Astrocyte (in vitro differentiated cells and primary cell): Measurements from ENCODE around the gene NIT1. TPM values are rescaled to one million over a fixed set of nuclear protein-coding genes. Genes with fewer than 3 reads are reported as not detected.

Experiments used
- DNase-seq: peaks from one replicate; pipeline ENCODE4 v3.0.0-alpha.2; 2010; ENCODE audit warnings: low read depth
- FAIRE-seq: peaks from 2 replicates; lab custom pipeline; 2011; peaks lifted over from hg19 to GRCh38; lab: Jason Lieb, UNC
- H2AFZ ChIP-seq: 2 replicates; pipeline ENCODE4 v1.6.0; 2012; ENCODE audit warnings: low read depth, low read length, inconsistent platforms
- H3K27ac ChIP-seq: 2 replicates; pipeline ENCODE4 v1.5.1; 2011; ENCODE audit warnings: low read depth, low read length, inconsistent platforms
- H3K27me3 ChIP-seq: 2 replicates; pipeline ENCODE4 v1.6.0; 2011; ENCODE audit warnings: low read length, inconsistent platforms; ENCODE audit not compliant: insufficient read depth
- H3K36me3 ChIP-seq: 2 replicates; pipeline ENCODE4 v1.5.1; 2011; ENCODE audit warnings: low read length, inconsistent platforms; ENCODE audit not compliant: insufficient read depth
- H3K4me1 ChIP-seq: 2 replicates; pipeline ENCODE4 v1.5.1; 2011; ENCODE audit warnings: low read length, inconsistent platforms; ENCODE audit not compliant: insufficient read depth
- H3K4me2 ChIP-seq: 2 replicates; pipeline ENCODE4 v1.6.0; 2012; ENCODE audit warnings: low read length, inconsistent platforms
- H3K4me3 ChIP-seq: 2 replicates; pipeline ENCODE4 v1.5.1; 2011; ENCODE audit warnings: low read depth, mild to moderate bottlenecking, low read length, inconsistent platforms; ENCODE audit not compliant: insufficient read depth
- H3K79me2 ChIP-seq: 2 replicates; pipeline ENCODE4 v1.6.0; 2012; ENCODE audit warnings: mild to moderate bottlenecking, low read length, inconsistent platforms; ENCODE audit not compliant: insufficient read depth
- H3K9ac ChIP-seq: 2 replicates; pipeline ENCODE4 v1.6.0; 2012; ENCODE audit warnings: mild to moderate bottlenecking, low read length, inconsistent platforms
- H3K9me3 ChIP-seq: 2 replicates; pipeline ENCODE4 v1.5.1; 2012; ENCODE audit warnings: low read depth, mild to moderate bottlenecking, low read length, inconsistent platforms; ENCODE audit not compliant: insufficient read depth
- H4K20me1 ChIP-seq: 2 replicates; pipeline ENCODE4 v1.6.0; 2012; ENCODE audit warnings: low read length, inconsistent platforms; ENCODE audit not compliant: insufficient read depth
- H3K27ac Mint-ChIP-seq: one replicate; pipeline ENCODE4 v1.8.0; 2021; ENCODE audit warnings: mild to moderate bottlenecking, mixed read lengths; ENCODE audit not compliant: unreplicated experiment
- H3K27me3 Mint-ChIP-seq: one replicate; pipeline ENCODE4 v1.8.0; 2021; ENCODE audit warnings: low read depth, mixed read lengths; ENCODE audit not compliant: unreplicated experiment
- H3K36me3 Mint-ChIP-seq: one replicate; pipeline ENCODE4 v1.8.0; 2021; ENCODE audit warnings: low read depth, mixed read lengths; ENCODE audit not compliant: unreplicated experiment
- H3K4me1 Mint-ChIP-seq: one replicate; pipeline ENCODE4 v1.8.0; 2021; ENCODE audit warnings: low read depth, mixed read lengths; ENCODE audit not compliant: unreplicated experiment
- H3K4me3 Mint-ChIP-seq: one replicate; pipeline ENCODE4 v1.8.0; 2021; ENCODE audit warnings: mild to moderate bottlenecking, moderate library complexity, mixed read lengths; ENCODE audit not compliant: unreplicated experiment
- H3K9me3 Mint-ChIP-seq: one replicate; pipeline ENCODE4 v1.8.0; 2021; ENCODE audit warnings: mild to moderate bottlenecking, mixed read lengths; ENCODE audit not compliant: unreplicated experiment
- CTCF ChIP-seq: IDR thresholded peaks from 2 replicates; pipeline ENCODE4 v1.5.1; 2011; ENCODE audit warnings: low read depth, mild to moderate bottlenecking, inconsistent platforms, low read length, moderate library complexity; ENCODE audit not compliant: insufficient read depth
- EZH2 ChIP-seq: IDR thresholded peaks from 2 replicates; pipeline ENCODE4 v1.6.1; 2012; ENCODE audit warnings: mild to moderate bottlenecking, low read length, inconsistent platforms; ENCODE audit not compliant: insufficient read depth
- total RNA-seq: library from RNA; stranded (reverse); gene quantifications from 2 replicates; pipeline ENCODE4 v1.2.1, GENCODE V29; 2021

Gene NIT1
- total RNA-seq, 1 donor from 2014 or later = 25.9 TPM

- no peaks in the 10 kb centered on the region for H3K36me3 Mint-ChIP-seq
- Histone ChIP-seq H3K9me3 (no peaks in the 10 kb centered on the region), H3K4me3 (no peak overlapping the region), H3K4me2 (no peak overlapping the region), H3K27me3 (no peaks in the 10 kb centered on the region), H3K9ac (no peak overlapping the region), H4K20me1 (peaks cover 4% of the 10 kb centered on the region), H3K36me3 (no peaks in the 10 kb centered on the region), H3K79me2 (peaks cover 10% of the 10 kb centered on the region), H2AFZ (no peak overlapping the region), H3K4me1 (no peaks in the 10 kb centered on the region), H3K27ac (no peak overlapping the region)
- no peaks in the 10 kb centered on the region for H3K9me3 Mint-ChIP-seq
- TF ChIP-seq CTCF = peak; percentile 50
- no peak for TF ChIP-seq EZH2
- no peaks in the 10 kb centered on the region for H3K27me3 Mint-ChIP-seq
- H3K4me1 Mint-ChIP-seq = no peaks in the 10 kb centered on the region
- FAIRE-seq (no peak), DNase-seq (no peak)
- no peak overlapping the region for H3K27ac Mint-ChIP-seq
- no peak overlapping the region for H3K4me3 Mint-ChIP-seq
Measured at GRCh38 chr1:161139766-161140165, 21.9 kb downstream of the NIT1 start.

GRCh38 chr1:161140755-161141400 lies 23.0 kb downstream of the NIT1 start:
- Histone ChIP-seq H3K9ac (no peak overlapping the region), H3K4me1 (no peaks in the 10 kb centered on the region), H3K27me3 (no peaks in the 10 kb centered on the region), H3K9me3 (no peaks in the 10 kb centered on the region), H2AFZ (no peak overlapping the region), H3K27ac (no peak overlapping the region), H3K4me2 (no peak overlapping the region), H4K20me1 (peaks cover 4% of the 10 kb centered on the region), H3K36me3 (no peaks in the 10 kb centered on the region), H3K79me2 (peaks cover 4% of the 10 kb centered on the region), H3K4me3 (no peak overlapping the region)
- H3K9me3 Mint-ChIP-seq = no peaks in the 10 kb centered on the region
- no peaks in the 10 kb centered on the region for H3K4me1 Mint-ChIP-seq
- H3K36me3 Mint-ChIP-seq = no peaks in the 10 kb centered on the region
- DNase-seq = no peak
- FAIRE-seq = no peak
- no peak overlapping the region for H3K27ac Mint-ChIP-seq
- TF ChIP-seq CTCF (no peak), EZH2 (no peak)
- no peak overlapping the region for H3K4me3 Mint-ChIP-seq
- H3K27me3 Mint-ChIP-seq = no peaks in the 10 kb centered on the region

GRCh38 chr1:161145832-161146231 lies 27.9 kb downstream of the NIT1 start:
- Histone ChIP-seq H3K27me3 (no peaks in the 10 kb centered on the region), H3K4me2 (no peak overlapping the region), H3K4me3 (no peak overlapping the region), H3K4me1 (no peaks in the 10 kb centered on the region), H2AFZ (no peak overlapping the region), H3K79me2 (no peaks in the 10 kb centered on the region), H3K9ac (no peak overlapping the region), H3K9me3 (no peaks in the 10 kb centered on the region), H3K27ac (no peak overlapping the region), H3K36me3 (no peaks in the 10 kb centered on the region), H4K20me1 (no peaks in the 10 kb centered on the region)
- Mint-ChIP-seq H3K27ac (no peak overlapping the region), H3K9me3 (no peaks in the 10 kb centered on the region), H3K27me3 (no peaks in the 10 kb centered on the region), H3K4me3 (no peak overlapping the region), H3K36me3 (no peaks in the 10 kb centered on the region), H3K4me1 (no peaks in the 10 kb centered on the region)
- no peak for DNase-seq
- FAIRE-seq = no peak
- TF ChIP-seq EZH2 (no peak), CTCF (no peak)
